Erythroblast (primary cell): ENCODE measurements around the gene AMER1.

Experiments
- DNase-seq, 2 experiments: peaks; one replicate each; lab custom pipeline; 2025; lab: John Stamatoyannopoulos, UW
- GATA1 ChIP-seq: IDR thresholded peaks from 2 replicates; pipeline ENCODE4 v1.6.1; 2011; ENCODE audit warnings: low read depth, mild to moderate bottlenecking, control low read depth, low read length, moderate library complexity
- POLR2A ChIP-seq: IDR thresholded peaks from 2 replicates; pipeline ENCODE4 v1.6.1; 2011; ENCODE audit warnings: mild to moderate bottlenecking, low read length

AMER1 gene

DNA sequence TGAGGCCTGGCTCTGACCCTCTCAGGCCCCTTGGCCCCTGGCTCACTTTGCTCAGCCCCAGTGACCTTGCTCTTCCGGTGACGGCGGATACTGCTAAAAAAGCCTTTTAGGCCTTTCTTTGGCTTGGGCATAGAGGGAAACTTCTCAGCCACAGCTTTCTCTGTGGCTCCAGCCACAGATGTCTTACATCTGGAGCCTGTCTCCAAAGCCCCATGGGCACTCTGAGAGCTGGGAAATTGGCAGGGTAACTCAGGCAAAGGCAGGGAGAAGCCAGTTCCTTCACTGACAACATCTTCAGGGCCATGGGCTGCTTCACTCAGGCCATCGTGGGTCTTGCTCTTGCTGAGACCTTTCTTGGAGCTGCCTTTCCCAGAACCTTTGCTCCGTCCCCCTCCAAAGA, 12.8 kb downstream of the AMER1 start:
- no peak for TF ChIP-seq GATA1
- no peak for TF ChIP-seq POLR2A
- DNase-seq: no peak

DNA sequence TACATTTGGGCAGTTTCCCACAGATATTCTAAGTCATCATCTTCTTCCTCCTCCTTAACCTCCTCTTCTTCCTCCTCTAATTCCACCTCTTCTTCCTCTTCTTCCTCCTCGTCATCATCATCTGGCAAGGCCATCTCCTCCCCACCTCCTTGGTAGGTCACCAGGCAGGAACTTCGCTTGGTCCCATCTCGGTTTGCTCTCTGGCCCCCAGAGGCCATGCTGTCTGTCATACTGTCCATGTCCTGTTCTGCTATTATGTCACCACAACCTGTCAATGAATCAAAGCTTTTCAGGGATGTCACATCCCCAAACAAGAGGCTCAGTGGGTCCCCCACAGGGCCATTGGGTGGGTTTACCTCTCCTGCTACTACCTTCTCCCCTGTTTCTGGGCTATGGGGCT, 13.5 kb downstream of the AMER1 start:
- no peak for TF ChIP-seq GATA1
- TF ChIP-seq POLR2A: no peak
- no peak for DNase-seq

DNA sequence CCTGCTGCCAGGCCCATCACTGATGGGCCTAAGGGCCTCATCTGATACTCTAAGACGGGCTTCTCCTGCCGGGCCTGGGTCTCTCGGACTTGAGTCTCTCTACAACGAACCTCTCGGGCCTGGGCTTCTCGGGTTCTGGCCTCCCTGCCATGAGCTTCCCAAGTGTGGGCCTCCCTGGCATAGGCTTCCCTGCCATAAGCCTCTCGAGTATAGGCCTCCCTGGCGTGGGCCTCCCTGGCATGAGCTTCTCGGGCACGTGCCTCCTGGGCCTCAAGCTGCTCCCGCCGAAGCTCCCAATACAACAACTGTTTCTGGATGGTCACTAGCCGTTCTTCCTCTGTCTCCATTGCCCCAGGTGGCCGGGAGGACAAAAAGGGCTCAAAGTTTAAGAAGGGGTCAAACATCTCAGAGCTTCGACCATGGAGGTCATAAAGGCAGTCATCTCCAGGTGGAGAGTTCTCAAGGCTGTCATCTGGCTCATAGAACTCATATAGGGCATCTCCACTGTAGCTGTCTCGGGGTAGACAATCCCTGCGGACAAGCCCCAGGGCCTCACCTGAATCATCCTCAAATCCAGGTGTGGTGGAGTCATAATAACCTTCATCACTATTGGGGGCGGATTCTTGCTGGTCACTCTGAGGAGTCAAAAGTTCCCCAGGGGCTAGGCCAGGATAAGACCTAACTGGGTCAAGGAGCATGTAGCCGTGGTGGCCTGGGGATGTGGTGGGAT, 14.1 kb downstream of the AMER1 start:
- TF ChIP-seq GATA1 (no peak), POLR2A (no peak)

DNA sequence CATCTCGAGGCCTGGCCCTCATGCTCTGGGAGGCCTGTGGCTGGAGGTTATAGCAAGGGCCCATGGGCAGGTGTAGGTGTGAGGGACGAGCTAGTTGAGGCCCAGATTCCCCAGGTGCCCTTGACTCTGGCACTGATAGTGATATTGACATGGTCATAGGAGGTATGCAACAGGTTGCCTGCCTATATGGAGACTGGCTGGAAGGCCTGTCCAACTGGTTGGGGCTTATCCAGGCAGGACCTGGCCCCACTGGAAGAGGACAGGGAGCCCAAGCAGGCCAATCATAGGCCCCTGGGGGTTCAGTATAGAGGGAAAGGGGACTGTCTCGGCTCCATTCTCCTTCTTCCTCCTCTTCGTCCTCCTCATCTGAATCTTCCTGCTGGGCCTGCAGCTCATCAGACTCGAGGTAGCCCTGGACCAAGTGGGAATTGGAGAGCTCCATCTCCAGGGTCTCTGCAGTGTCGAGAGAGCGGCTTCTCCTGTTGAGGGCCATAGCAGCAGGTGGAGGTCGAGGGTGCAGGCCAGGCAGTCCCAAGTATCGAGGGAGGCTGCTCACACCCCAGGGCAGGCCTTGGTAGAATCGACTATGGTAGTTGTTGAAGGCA, 15.3 kb downstream of the AMER1 start:
- TF ChIP-seq POLR2A: no peak
- DNase-seq: no peak

More for the DNA sequence above, 14.1 kb downstream of the AMER1 start:
- no peak for DNase-seq

DNA sequence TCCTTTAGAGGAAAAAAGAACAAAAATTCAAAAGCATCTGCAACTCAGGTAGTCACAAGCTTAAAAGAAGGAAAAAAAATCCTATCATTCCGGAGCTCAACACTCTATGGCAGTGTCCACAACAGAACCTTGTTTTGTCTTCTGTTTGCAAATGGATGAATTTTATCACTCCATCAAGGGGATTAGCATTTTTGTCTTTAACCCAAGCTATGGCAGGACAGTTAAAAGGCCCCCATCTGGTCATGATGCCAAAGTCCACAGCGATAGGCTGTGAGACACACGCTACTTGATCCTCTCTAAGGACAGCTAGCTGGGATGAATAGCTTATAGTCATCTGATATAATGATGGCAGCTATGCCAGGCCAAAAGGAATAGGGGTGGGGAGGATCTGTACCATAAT, 16.6 kb downstream of the AMER1 start:
- DNase-seq: no peak
- TF ChIP-seq GATA1 (no peak), POLR2A (no peak)

DNA sequence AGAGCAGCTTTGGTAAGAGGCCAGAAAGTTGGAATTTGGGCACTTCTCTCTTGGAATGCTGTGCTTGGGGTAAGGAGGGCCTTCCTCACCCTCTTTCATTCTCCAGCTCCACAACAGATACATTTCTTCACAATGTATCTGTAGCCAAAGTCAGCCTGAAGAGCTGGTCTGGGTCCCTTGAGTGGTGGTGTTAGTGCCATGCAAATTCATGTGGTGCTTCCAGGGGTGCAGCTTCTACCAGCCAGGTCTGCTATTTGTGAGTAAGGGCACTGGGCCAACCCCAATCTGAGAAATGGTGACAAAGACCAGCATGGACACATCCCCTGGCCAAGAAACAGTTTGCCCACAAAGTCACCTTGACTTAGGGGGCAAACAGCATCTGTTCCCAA, 17.8 kb downstream of the AMER1 start:
- TF ChIP-seq GATA1 (no peak), POLR2A (no peak)
- DNase-seq: no peak

DNA sequence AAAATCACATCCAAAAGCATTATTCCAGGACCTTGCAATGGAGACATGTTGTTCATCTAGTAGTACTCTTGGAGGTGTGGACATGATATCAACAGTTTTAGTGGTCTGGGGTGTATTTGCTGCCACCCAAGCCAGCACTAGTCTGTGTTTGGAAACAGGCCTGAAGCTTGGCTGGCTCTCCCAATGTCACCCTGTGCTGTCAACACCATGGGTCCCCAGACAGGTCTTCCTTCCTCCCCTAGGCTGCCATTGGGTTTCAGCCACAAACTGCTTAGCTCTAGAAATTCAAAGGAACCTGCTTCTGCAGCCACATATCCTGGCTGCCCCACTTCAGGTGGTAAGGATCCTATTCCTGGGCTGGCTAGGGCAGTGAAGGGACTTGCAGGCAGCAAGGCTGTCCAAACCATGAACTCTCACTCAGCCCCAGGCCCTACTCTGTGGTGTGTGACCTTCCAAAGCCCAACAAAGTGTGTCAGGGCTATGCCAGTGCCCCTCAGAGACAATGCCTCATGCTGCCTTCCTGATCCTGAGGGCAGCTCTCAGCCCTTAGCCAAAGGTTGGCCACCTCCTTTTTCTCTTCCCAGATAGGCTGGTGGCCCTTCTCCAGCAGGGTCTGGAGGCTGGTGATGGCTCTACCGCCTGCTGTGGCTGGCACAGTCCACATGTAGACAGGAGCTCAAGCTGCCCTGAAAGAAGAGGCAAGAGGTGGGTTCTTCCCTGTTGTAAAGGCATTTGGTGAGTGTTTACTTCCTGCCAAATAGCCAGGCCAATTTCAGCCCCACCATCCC, 18.3 kb downstream of the AMER1 start:
- TF ChIP-seq POLR2A (no peak), GATA1 (no peak)
- no peak for DNase-seq

DNA sequence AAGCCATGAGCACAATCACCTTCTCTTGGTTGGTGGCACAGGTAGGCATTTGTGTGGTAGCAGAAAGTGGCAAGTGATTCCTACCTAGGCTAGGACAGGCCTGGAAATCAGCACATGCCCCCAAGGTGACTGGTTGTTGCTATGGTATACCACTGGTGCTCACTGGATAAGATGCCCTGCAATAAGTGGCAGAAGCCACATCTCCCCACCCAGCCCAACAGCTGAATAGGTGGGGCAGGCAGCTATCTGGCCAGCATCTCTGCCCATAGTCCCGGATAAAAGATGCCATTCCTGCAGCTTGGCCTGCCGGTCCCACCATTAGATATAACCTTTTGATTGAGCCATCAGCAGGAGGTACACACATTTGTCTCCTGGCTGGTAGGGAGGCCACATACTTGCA, 21.1 kb downstream of the AMER1 start:
- DNase-seq: no peak
- TF ChIP-seq POLR2A (no peak), GATA1 (no peak)

DNA sequence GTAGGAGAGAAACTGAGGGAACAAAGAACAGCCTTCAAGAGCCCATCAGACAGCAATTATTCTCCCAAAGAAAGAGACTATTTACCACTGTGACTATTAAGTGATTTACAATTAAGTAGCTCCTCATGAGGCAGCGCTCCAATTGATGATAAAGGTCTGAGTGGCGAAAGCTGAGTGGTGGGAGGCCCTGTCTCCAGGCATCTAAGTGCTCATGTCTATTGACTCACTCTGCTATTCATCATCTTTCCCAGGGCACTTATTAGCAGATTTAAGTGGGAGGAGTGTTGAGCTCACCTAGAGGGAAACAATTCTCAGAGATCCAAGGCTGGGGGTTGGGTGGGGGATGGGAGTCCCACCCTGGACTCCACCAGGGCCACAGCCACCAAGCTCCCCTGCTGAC, 23.3 kb downstream of the AMER1 start:
- no peak for DNase-seq
- no peak for TF ChIP-seq GATA1
- TF ChIP-seq POLR2A: no peak

DNA sequence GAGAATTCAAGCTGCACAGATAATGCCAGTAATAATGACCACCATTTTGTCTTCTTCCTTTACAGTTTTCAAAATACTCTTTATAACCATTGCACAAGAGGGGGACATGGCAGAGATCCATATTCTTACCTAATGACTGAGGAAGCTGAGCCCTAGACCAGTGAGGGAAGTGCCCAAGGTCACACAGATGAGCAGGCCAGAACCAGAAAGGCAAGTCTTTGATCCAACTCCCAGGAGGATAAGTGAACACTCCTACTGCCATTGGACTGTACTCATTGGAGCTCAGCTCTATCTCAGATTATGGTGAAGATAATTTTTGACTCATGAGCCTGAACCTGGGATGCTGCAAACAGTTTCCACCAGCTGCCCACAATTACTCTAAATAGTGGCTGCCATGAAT, 28.6 kb downstream of the AMER1 start:
- no peak for DNase-seq
- TF ChIP-seq POLR2A (no peak), GATA1 (no peak)

DNA sequence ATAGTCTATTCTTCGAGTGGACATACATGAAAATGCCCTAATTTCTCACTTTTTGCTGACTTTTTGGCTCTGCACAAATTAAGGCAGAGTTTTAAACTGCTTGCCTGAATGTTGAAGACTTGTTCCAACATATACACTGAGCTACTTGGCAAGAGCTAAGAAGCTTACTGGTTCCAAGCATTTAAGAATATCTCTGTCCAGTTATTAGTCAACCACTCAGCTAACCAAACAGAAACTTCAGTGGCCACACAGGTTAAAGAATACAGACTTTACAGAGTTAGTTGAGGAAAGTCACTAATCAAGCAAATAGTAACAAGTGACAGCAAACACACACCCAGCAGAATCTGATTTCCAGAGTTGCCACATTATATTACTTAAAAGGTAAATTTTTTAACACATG, 35.5 kb downstream of the AMER1 start:
- TF ChIP-seq GATA1 (no peak), POLR2A (no peak)
- no peak for DNase-seq

DNA sequence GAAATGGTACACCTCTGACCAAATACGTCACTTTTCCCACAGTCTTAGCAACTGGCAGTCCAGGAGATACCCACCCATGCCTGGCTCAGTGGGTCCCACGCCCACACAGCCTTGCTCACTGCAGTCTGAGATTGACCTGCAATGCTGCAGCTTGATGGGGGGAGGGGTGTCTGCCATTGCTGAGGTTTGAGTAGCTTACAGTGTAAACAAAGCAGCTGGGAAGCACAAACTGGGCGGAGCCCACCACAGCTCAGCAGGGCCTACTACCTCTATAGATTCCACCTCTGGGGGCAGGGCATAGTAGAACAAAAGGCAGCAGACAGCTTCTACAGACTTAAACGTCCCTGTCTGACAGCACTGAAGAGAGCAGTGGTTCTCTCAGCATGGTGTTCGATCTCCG, 52.7 kb downstream of the AMER1 start:
- TF ChIP-seq GATA1 (no peak), POLR2A (no peak)
- DNase-seq: no peak

DNA sequence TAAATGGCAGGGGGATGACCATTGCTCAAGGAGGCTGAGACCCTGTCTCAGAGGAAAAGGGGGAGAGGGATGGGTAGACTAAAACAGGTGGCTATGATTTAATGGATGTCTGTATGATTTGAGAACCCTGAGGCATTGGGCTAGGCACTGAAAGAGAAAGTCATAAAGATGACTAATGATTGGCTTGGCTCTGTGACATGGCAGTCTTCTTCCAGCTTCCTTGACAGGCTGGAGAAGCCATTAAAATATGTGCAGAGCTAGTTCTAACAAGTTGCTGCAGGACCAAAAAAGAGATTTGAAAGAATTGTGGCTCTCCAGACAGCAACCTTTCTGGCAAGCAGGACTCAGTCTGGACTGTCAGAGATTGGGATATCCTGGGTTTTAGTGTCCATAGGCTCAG, 53.6 kb downstream of the AMER1 start:
- TF ChIP-seq GATA1 (no peak), POLR2A (no peak)
- no peak for DNase-seq

DNA sequence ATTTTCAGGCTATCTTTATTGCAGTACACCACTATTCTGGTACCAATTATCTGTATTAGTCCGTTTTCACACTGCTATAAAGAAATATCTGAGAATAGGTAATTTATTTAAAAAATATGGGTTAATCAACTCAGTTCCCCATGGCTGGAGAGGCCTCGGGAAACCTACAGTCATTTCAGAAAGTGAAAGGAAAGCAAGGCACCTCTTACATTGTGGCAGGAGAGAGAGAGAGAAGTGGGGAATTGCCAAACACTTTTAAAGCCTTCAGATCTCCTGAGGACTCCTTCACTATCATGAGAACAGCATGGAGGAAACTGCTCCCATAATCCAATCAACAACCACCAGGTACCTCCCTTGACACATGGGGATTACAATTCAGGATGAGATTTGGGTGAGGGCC, 54.7 kb downstream of the AMER1 start:
- TF ChIP-seq POLR2A (no peak), GATA1 (no peak)
- DNase-seq: no peak
